Frontal cortex (tissue), 4 donors: ENCODE data around the gene RARRES2. TPM values are rescaled to one million over a fixed set of nuclear protein-coding genes. Genes with fewer than 3 reads are reported as not detected.
"Not testable (repeated sequence)": the region's sequence is repeated elsewhere in the genome, so short reads cannot be mapped to it uniquely, and the experiment has no call there.

Experiments
- DNase-seq, 2 donors: peaks; one replicate each; pipeline ENCODE4 v3.0.0; 2012; ENCODE audit warnings: low spot score in 2 of 2
- FAIRE-seq: peaks from 2 replicates; lab custom pipeline; 2012; peaks lifted over from hg19 to GRCh38; lab: Jason Lieb, UNC
- total RNA-seq: library from RNA; depleted of rRNA; stranded (reverse); fragments of >200 nt; gene quantifications from one replicate; pipeline ENCODE4 v1.2.3, GENCODE V29; 2014
- donor health status: control.
- donor health status: control.
- donor health status: control.

Gene RARRES2
- total RNA-seq, 1 donor from 2014 or later: 6.9 TPM

DNA sequence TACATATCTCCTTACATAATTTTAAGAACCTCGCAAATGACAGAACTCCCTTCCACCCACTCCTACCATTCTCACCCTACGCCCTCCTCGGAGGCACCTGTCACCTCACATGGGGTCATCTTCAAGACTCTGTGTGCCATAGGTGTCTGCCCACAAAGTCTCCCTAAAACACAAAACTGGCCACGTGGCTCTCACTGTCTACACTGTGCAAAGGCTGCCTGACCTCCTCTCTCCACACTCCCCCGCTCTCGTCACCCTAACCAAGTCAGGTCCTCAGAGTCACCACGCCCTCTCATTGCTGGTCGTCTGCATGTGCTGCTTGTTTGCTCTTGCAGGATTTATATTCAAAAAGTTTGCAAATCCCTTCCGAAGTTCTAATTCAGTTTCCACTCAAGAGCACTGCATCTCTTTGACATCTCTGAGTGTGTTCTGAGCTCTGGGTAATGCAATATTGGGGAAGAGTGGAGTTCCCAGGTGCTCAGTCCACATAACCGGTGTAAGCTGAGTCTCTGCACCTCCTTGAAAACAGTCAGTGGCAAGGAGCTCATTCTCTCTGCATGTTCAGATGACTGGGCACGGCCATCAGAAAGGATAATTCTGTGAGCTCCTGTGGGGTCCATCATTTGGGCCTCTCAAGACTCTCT is 36.0 kb downstream of the RARRES2 start:
- FAIRE-seq, DNase-seq: not testable (repeated sequence)

DNA sequence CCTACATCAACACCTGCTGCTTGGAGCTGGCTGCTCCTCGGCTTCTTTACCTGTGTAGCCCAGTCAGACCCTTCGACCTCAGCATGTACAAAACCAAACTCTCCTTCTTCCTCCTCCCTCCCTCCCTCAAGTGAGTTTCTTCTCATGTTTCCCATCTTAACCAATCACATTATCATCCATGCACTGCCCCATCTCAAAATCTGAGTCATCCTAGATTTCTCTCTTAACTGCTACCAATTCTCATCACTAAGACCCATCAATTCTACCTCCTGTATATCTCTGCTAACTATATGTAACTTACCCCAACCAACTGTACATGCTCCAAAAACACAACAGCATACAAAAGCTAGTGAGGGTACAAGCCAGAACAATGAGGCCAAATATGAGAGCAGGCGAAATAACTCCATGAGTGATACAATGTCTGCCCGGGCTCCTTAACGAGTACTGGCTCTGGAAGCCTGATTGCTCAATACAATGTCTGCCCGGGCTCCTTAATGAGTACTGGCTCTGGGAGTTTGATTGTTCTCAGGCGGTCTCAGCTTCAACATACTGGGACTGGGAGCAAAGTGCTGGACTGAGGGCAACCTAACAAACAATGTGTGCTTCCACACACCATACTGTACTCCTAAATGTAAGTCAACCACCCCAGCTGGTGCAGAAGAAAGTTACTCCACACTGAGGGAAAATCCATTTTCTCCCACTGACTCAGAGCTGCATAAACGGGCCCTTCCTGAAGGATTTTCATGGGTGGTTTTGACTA is 36.8 kb downstream of the RARRES2 start:
- FAIRE-seq: not testable (repeated sequence)

DNA sequence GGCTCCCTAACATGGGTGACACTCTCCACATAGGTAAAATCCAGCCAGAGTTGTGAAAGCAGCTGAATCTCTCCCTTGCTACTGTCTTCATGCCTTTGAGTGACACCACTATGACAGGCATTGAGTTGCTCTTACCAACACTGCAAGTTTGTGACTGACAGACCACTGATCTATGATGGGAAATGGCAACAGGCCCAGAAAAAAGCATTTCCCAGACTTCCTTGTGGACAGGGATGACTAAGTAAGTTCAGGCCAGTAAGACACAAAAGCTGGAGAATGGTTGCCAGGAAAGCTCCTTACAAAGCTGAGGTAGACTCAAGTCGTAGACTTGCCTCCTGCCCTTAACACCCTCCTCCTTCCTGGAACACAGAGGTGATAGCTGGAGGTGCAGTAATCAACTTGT is 38.5 kb downstream of the RARRES2 start:
- DNase-seq, FAIRE-seq: not testable (repeated sequence)

More for the DNA sequence above, 36.8 kb downstream of the RARRES2 start:
- not testable (repeated sequence) for DNase-seq

DNA sequence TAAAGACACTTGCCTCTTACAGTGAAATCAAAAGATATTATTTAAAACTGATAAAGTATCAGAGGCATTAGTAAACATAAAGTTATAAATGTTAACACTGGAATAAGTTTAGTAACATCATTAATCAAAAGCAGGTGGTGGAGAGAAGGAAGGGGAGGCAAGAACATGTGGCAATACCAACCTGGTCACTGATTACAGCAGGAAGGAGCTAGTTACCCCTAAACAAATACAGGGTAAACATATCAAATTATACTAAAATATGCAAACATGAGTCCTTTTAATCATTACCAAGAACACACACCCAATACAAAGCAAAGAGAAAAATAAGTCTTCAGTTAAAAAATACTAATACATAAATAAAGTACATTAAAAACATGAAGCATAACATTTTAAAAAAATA is 43.5 kb downstream of the RARRES2 start:
- not testable (repeated sequence) for FAIRE-seq, DNase-seq

DNA sequence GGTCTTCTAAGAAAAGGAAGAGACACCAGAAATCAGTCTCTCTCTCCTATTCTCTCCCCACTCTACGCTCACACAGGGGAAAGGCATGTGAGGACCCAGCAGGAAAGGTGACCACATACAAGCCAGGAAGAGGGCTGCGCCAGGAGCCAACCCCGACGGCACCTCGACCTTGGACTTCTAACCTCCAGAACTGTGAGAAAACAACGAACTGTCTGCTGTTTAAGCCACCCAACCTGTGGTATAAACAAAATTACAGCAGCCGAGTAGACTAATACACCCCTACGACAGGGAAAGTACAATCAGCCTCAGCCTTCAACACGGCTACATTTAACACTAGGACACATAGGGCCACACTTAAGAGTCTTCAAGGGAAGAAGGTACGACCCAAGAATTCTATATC is 44.6 kb downstream of the RARRES2 start:
- DNase-seq, FAIRE-seq: not testable (repeated sequence)

DNA sequence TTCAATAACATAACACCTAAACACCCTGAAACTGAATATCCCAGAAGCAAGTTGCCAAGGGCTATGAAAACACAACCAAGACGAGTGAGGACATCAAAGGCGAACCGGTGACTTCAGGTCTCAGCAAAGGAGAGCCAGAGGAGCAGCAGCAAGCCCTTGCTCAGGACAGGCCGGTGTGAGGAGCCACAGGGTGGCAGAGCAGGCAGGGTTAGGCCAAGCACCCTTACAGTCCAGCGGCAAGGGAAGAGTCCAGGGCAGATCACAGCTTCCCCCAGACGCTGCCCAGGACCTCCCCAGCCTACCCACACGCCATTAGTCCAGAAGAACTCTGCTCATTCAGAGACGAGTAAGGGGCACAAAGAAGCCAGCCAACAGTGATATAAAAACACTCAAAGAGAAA is 45.8 kb downstream of the RARRES2 start:
- DNase-seq, FAIRE-seq: not testable (repeated sequence)

DNA sequence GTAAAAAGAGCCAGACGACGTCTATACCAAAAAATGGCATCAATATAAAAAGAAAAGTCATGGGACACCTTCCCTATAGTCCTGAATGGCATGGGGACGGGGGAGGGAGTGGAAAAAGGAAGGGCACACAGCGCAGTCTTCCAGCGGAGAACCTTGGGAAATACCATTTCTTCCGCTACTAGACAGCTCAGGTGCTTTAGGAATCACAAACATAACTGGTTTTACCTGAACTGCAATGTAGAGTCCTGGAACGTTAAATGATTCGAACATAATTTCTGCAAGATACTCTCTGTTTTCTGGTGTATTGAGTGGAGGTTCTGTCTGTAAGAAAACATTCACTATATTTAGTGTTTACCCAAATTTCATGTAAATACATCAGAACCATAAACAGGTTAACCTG is 46.4 kb downstream of the RARRES2 start:
- not testable (repeated sequence) for FAIRE-seq, DNase-seq

DNA sequence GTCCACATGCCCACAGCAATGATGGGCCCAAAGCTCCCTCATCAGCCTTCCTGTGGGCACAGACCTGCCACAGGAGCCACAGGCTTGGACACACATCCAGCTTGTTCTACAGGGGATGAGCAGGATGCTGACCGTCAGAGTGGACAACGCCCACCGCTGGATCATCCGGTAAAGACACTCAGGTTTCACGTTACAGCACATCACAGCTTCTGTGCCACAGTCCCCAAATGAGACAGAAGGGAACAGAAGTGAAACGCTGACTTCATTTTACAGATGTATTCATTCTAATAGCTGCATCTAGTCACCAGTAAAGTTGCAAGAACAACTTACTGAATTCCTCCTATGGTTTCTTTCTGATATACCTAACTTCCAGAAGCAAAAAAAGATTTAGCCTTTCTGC is 51.1 kb downstream of the RARRES2 start:
- not testable (repeated sequence) for FAIRE-seq, DNase-seq

DNA sequence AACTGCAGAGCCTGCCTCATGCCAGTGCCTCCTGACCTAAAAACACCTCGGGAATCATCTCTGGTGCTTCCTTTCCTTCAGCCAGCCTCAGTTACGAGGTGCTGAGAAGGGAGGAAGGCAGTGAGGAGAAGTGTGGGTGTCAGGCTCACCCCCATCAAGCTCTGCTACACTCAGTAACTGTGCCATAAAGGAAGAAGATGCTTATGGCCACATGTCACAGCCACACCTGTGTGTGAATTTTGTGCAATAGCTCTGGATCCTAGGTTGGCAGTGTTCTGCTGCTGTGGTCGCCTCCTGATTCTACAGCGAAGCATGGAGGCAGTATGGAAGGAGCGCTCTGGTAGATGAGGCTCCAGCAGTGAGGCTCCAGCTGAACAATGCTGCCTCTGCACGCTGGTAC is 52.6 kb downstream of the RARRES2 start:
- not testable (repeated sequence) for FAIRE-seq

More for the DNA sequence above, 52.6 kb downstream of the RARRES2 start:
- not testable (repeated sequence) for DNase-seq

Other genes with a start within 250 kb of the RARRES2 start
- gene LRRC61, start 18.3 kb downstream of the RARRES2 start, total RNA-seq: 13.5 TPM
- 5.3 TPM for gene ACTR3C, start 18.1 kb downstream of the RARRES2 start, total RNA-seq
- 29.3 TPM for gene REPIN1, start 27.2 kb upstream of the RARRES2 start, total RNA-seq
- gene ZNF775, start 37.7 kb upstream of the RARRES2 start, total RNA-seq: 10.2 TPM
- gene GIMAP8, start 109.0 kb upstream of the RARRES2 start, total RNA-seq: 1.6 TPM
- 2.4 TPM for gene GIMAP7, start 173.2 kb upstream of the RARRES2 start, total RNA-seq
- 9.0 TPM for gene GIMAP4, start 225.8 kb upstream of the RARRES2 start, total RNA-seq